Umbilical cord (tissue), 2 donors: ENCODE data around the gene PCAT7. TPM values are rescaled to one million over a fixed set of nuclear protein-coding genes. Genes with fewer than 3 reads are reported as not detected.
"Not testable (repeated sequence)": the region's sequence is repeated elsewhere in the genome, so short reads cannot be mapped to it uniquely, and the experiment has no call there.

Source experiments
- DNase-seq: peaks from one replicate; pipeline ENCODE4 v3.0.0-alpha.2; 2015; ENCODE audit warnings: low spot score
- total RNA-seq: library from RNA; depleted of rRNA; stranded (reverse); fragments of >200 nt; gene quantifications from one replicate; pipeline ENCODE4 v1.2.3, GENCODE V29; 2014; ENCODE audit warnings: low replicate concordance; ENCODE audit not compliant: insufficient read depth

The PCAT7 gene
- 2.6 TPM for total RNA-seq

- DNase-seq, result peak; percentile 27
These were observed at the start of gene PCAT7 for GRCh38 chr9:94554439-94555331. Gene PCAT7, plus strand, starts transcription at chr9:94555083.

GRCh38 chr9:94506370-94506769 lies 48.5 kb upstream of the PCAT7 start:
- DNase-seq, result not testable (repeated sequence)

- no peak for DNase-seq
These were observed 47.2 kb upstream of the PCAT7 start for GRCh38 chr9:94507531-94508258.

- DNase-seq, result no peak
These were observed 43.5 kb upstream of the PCAT7 start for GRCh38 chr9:94511134-94511954.

GRCh38 chr9:94511955-94512265 lies 43.0 kb upstream of the PCAT7 start:
- no peak for DNase-seq

- DNase-seq, result no peak
These were observed 40.2 kb upstream of the PCAT7 start for GRCh38 chr9:94514722-94515121.

- no peak for DNase-seq
These were observed 37.6 kb upstream of the PCAT7 start for GRCh38 chr9:94517254-94517653.

GRCh38 chr9:94525396-94526035 lies 29.4 kb upstream of the PCAT7 start:
- no peak for DNase-seq

GRCh38 chr9:94526271-94526670 lies 28.6 kb upstream of the PCAT7 start:
- no peak for DNase-seq

- DNase-seq, result no peak
These were observed 27.9 kb upstream of the PCAT7 start for GRCh38 chr9:94526951-94527350.

- DNase-seq, result no peak
These were observed 26.0 kb upstream of the PCAT7 start for GRCh38 chr9:94528886-94529285.

- no peak for DNase-seq
These were observed 21.7 kb upstream of the PCAT7 start for GRCh38 chr9:94533155-94533554.

- no peak for DNase-seq
These were observed 21.3 kb upstream of the PCAT7 start for GRCh38 chr9:94533601-94534000.

- DNase-seq, result no peak
These were observed 20.0 kb upstream of the PCAT7 start for GRCh38 chr9:94534901-94535300.

GRCh38 chr9:94538908-94539307 lies 16.0 kb upstream of the PCAT7 start:
- DNase-seq, result no peak

GRCh38 chr9:94544335-94544734 lies 10.5 kb upstream of the PCAT7 start:
- DNase-seq, result not testable (repeated sequence)

- DNase-seq, result no peak
These were observed 8.9 kb upstream of the PCAT7 start for GRCh38 chr9:94545940-94546339.

- no peak for DNase-seq
These were observed 1.6 kb upstream of the PCAT7 start for GRCh38 chr9:94553029-94553938.

GRCh38 chr9:94554078-94554438 lies 825 bp upstream of the PCAT7 start:
- DNase-seq, result no peak

- DNase-seq, result no peak
These were observed 2.5 kb downstream of the PCAT7 start for GRCh38 chr9:94557376-94557775.

- no peak for DNase-seq
These were observed 5.4 kb downstream of the PCAT7 start for GRCh38 chr9:94560237-94560636.
